Neutrophil (primary cell): ENCODE data around the gene DIAPH1.
A peak's percentile ranks its signal among the peaks of the same experiment; 100 is the strongest.

Experiments used
- H3K27ac ChIP-seq: fragments of 200-600 bp; sonication (generic); 2 replicates; pipeline ENCODE4 v1.5.1; 2016; ENCODE audit warnings: mild to moderate bottlenecking, moderate library complexity
- H3K27me3 ChIP-seq: fragments of 200-600 bp; sonication (generic); 2 replicates; pipeline ENCODE4 v1.6.0; 2016; ENCODE audit warnings: mild to moderate bottlenecking
- H3K36me3 ChIP-seq: fragments of 200-600 bp; sonication (generic); 2 replicates; pipeline ENCODE4 v1.5.1; 2017
- H3K4me1 ChIP-seq, 2 experiments: fragments of 200-600 bp in 1 of 2; sonication (generic) in 1 of 2; 1 replicate in 1 of 2; 2 replicates in 1 of 2; pipeline versions ENCODE4 v1.5.1 to v1.6.1; 2013 to 2016; ENCODE audit warnings: low read depth in 1 of 2, low read length in 1 of 2, mild to moderate bottlenecking in 1 of 2, moderate library complexity in 1 of 2; ENCODE audit not compliant: control insufficient read depth in 1 of 2, insufficient read depth in 1 of 2
- H3K4me3 ChIP-seq, 2 experiments: fragments of 200-600 bp in 1 of 2; sonication (generic) in 1 of 2; 1 replicate in 1 of 2; 2 replicates in 1 of 2; pipeline ENCODE4 v1.5.1; 2013 to 2016; ENCODE audit warnings: low read depth in 1 of 2, low read length in 1 of 2, mild to moderate bottlenecking in 1 of 2, moderate library complexity in 1 of 2
- H3K9me3 ChIP-seq: fragments of 200-600 bp; sonication (generic); 2 replicates; pipeline ENCODE4 v1.5.1; 2016
- TF ChIP-seq, protein P1 (sequence below): fragments of 200-600 bp; sonication (generic); IDR thresholded peaks from 2 replicates; pipeline ENCODE4 v1.5.1; 2016; ENCODE audit warnings: antibody characterized with exemption

The DIAPH1 gene

DNA sequence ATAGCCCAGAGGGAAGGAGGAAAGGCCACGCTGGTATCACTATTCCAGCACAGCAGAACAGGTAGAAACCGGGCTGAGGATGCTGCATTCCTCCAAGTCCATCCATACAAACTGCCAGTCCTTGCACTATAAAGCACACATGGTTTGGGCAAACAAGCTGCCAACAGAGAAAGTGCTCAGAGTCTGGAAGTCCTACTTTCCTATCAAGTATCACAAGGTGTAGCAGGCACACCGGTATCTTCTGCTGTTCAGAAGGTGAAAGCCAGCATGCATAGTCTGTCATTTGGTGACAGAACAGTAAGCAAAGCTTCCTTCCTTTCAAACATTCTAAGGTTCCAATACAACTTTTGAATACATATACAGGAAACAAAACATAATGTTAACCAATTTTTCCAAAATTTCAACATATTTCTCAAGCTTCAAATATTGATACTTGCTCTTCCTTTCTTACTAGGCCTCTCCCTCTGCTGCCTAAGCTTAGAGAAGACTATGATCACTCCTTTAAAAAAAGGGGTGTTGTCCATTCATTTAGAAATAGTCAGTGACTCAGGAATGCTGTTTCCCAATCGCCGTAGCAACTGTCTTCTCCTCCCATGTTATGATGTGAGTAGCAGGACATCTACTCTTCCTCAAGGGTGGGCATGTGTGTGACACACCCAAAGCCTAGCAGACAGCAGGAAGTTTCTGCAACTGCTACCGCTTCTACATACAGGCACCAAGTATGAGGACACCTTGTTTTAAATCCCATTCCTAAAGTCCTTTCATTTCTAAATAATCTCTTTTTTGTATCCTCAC lies 14.7 kb downstream of the DIAPH1 start:
- Histone ChIP-seq H3K4me3 (peak overlapping the region; percentile 38 to 45), H3K27ac (peak overlapping the region; percentile 87), H3K27me3 (no peaks in the 10 kb centered on the region), H3K36me3 (no peaks in the 10 kb centered on the region), H3K4me1 (peaks cover 98% of the 10 kb centered on the region in 2 experiments), H3K9me3 (no peaks in the 10 kb centered on the region)
- TF ChIP-seq, protein P1, sequence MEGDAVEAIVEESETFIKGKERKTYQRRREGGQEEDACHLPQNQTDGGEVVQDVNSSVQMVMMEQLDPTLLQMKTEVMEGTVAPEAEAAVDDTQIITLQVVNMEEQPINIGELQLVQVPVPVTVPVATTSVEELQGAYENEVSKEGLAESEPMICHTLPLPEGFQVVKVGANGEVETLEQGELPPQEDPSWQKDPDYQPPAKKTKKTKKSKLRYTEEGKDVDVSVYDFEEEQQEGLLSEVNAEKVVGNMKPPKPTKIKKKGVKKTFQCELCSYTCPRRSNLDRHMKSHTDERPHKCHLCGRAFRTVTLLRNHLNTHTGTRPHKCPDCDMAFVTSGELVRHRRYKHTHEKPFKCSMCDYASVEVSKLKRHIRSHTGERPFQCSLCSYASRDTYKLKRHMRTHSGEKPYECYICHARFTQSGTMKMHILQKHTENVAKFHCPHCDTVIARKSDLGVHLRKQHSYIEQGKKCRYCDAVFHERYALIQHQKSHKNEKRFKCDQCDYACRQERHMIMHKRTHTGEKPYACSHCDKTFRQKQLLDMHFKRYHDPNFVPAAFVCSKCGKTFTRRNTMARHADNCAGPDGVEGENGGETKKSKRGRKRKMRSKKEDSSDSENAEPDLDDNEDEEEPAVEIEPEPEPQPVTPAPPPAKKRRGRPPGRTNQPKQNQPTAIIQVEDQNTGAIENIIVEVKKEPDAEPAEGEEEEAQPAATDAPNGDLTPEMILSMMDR, result no peak

DNA sequence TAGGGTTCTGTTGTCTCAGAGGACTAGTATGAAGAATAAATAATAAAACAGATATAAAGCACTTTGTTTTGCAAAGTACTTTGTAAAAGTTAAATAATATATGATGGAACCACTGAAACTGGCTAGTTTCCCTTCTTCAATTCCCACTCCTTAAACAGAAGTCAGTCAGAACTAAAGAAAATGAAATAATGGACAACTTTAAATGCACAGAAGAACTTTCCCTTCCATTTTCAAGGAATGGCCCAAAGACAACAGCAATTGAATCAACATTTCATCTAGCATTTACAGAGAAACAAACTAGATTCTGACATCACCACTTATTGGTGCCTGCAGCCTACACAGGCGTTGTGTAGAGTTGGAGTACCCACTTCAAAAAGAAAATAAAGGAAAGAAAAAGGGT lies 16.2 kb downstream of the DIAPH1 start:
- Histone ChIP-seq H3K4me1 (peaks cover 98% of the 10 kb centered on the region in 2 experiments), H3K27ac (peak overlapping the region; percentile 87), H3K4me3 (no peak overlapping the region), H3K27me3 (no peaks in the 10 kb centered on the region), H3K9me3 (no peaks in the 10 kb centered on the region), H3K36me3 (no peaks in the 10 kb centered on the region)
- TF ChIP-seq, protein P1, result no peak

- no peaks in the 10 kb centered on the region for H3K9me3 ChIP-seq
- TF ChIP-seq, protein P1, result no peak
- H3K27ac ChIP-seq, result peak overlapping the region; percentile 64
- peaks cover 73 to 75% of the 10 kb centered on the region in 2 experiments for H3K4me1 ChIP-seq
- no peaks in the 10 kb centered on the region for H3K27me3 ChIP-seq
- peaks cover 10% of the 10 kb centered on the region for H3K36me3 ChIP-seq
- no peak overlapping the region for H3K4me3 ChIP-seq
Measured at GRCh38 chr5:141598391-141599345, 20.1 kb downstream of the DIAPH1 start.

GRCh38 chr5:141597814-141598213 lies 21.0 kb downstream of the DIAPH1 start:
- H3K27me3 ChIP-seq, result no peaks in the 10 kb centered on the region
- H3K4me1 ChIP-seq, result peaks cover 67 to 69% of the 10 kb centered on the region in 2 experiments
- TF ChIP-seq, protein P1, result no peak
- H3K36me3 ChIP-seq, result peaks cover 10% of the 10 kb centered on the region
- no peak overlapping the region for H3K4me3 ChIP-seq
- H3K9me3 ChIP-seq, result no peaks in the 10 kb centered on the region
- H3K27ac ChIP-seq, result peak overlapping the region; percentile 64

DNA sequence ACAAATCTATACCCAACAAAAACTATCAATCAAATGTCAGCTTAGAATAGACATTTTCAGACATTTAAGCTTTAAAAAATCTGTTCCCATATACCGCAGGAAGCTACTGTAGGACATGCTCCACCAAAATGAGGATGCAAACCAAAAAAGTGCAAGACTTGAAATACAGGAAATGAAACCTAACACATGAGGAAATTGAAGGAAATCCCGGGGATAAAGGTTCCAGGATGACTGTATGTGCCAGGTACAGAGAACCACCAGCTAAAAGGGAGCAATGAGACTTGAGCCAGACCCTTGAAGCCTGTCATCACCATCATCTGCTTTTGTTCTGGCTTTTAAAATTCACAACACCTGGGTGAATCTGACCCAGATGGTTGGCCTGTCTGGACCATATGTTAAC lies 21.4 kb downstream of the DIAPH1 start:
- H3K9me3 ChIP-seq, result no peaks in the 10 kb centered on the region
- peaks cover 67 to 68% of the 10 kb centered on the region in 2 experiments for H3K4me1 ChIP-seq
- H3K27ac ChIP-seq, result peak overlapping the region; percentile 64
- H3K4me3 ChIP-seq, result no peak overlapping the region
- H3K36me3 ChIP-seq, result peaks cover 10% of the 10 kb centered on the region
- TF ChIP-seq, protein P1, result no peak
- no peaks in the 10 kb centered on the region for H3K27me3 ChIP-seq
